Measurements from ENCODE around the gene MAPK10.

MAPK10 gene

DNA sequence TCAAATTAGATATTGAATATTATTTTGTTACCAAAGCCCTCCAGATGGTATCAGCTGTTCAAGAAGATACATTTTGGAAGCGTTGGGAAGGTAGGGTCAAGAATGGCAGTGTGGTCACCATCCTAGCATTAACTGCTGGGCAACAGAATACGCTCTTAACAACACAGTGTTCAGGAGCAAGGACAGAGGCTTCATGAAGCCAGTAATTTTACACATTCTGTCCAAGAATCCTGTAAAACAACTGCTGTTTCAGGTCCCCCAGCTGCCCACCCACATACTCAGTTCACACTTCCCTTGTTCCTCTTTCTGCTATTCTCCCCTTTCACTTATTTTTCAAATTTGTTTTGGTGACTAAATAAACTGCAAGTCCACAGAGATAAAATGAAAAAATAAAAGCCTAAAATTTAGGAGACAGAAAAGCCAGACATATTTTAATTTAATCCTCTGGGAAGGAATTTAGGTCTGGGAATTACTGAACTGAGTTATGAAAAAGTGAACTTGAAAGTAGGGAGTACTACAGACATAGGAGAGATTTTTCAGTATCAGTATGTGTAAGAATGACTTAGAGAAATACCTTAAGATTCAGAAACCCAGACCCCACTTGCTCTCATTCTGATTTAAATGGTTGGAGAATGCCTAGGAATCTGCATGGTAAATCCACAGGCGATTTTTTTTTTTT is 406.7 kb downstream of the MAPK10 start:
- peak; percentile 36 for DNase-seq (ENCODE audit: low read depth)
- no peak overlapping the region for H3K4me3 ChIP-seq (ENCODE audit: low read depth, low read length)
- TF ChIP-seq, protein P1, sequence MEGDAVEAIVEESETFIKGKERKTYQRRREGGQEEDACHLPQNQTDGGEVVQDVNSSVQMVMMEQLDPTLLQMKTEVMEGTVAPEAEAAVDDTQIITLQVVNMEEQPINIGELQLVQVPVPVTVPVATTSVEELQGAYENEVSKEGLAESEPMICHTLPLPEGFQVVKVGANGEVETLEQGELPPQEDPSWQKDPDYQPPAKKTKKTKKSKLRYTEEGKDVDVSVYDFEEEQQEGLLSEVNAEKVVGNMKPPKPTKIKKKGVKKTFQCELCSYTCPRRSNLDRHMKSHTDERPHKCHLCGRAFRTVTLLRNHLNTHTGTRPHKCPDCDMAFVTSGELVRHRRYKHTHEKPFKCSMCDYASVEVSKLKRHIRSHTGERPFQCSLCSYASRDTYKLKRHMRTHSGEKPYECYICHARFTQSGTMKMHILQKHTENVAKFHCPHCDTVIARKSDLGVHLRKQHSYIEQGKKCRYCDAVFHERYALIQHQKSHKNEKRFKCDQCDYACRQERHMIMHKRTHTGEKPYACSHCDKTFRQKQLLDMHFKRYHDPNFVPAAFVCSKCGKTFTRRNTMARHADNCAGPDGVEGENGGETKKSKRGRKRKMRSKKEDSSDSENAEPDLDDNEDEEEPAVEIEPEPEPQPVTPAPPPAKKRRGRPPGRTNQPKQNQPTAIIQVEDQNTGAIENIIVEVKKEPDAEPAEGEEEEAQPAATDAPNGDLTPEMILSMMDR (IDR thresholded peaks at IDR 0.05; ENCODE audit: insufficient read depth, low read depth, low read length, missing control alignments): no peak

DNA sequence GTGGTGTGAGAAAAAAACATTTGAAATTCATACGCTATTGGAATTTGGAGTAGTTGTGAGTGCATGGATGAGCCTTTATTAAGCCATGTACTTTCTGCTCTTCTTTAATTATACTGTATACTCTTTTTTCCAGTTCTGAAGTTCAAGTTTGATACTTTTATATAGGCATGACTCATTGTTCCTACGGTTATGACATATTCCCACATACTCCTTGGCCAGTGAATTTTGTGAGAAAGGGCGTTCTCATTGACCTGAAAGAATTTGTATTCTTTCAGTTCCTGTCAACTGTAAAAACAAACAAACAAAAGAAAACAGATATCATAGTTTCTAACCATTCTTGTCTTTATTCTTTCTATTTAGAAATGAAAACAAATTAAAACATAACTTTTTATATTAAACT is 407.3 kb downstream of the MAPK10 start:
- no peak for DNase-seq (ENCODE audit: low read depth)
- no peak overlapping the region for H3K4me3 ChIP-seq (ENCODE audit: low read depth, low read length)
- TF ChIP-seq, protein P1 (IDR thresholded peaks at IDR 0.05; ENCODE audit: insufficient read depth, low read depth, low read length, missing control alignments): no peak

DNA sequence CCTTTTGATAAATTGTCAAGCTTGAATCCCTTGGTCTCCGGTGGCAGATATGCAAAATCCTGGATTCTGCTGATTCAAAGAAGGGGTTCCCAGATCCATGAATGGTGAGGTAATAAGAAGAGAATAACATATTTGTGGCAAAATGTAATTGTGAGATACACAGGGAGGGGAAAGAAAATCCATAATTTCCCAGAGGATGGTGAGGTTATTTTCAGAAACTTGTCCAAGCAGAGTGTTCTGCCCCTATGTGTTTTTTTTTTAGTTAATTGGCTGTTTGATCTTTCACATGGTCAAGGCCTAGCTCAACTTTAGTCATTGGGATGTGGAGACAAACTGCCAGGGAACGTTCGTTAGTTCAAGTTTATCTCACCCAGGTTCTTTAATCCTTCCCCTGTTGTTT is 408.8 kb downstream of the MAPK10 start:
- DNase-seq (ENCODE audit: low read depth): no peak
- TF ChIP-seq, protein P1 (IDR thresholded peaks at IDR 0.05; ENCODE audit: insufficient read depth, low read depth, low read length, missing control alignments): no peak
- no peak overlapping the region for H3K4me3 ChIP-seq (ENCODE audit: low read depth, low read length)

DNA sequence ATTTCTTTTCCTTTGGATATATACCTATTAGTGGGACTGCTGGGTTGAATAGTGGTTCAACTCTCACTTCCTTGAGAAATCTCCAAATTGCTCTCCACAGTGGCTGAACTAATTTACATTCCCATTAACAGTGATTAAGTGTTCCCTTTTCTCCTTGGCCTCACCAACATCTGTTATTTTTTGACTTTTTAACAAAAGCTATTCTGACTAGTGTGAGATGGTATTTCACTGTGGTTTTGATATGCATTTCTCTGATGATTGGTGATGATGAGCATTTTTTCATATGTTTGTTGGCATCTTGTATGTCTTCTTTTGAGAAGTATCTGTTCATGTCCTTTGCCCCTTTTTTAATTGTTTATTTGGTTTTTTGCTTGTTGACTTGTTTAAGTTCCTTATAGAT is 413.0 kb downstream of the MAPK10 start:
- DNase-seq (ENCODE audit: low read depth): no peak
- TF ChIP-seq, protein P1 (IDR thresholded peaks at IDR 0.05; ENCODE audit: insufficient read depth, low read depth, low read length, missing control alignments): no peak
- no peak overlapping the region for H3K4me3 ChIP-seq (ENCODE audit: low read depth, low read length)

DNA sequence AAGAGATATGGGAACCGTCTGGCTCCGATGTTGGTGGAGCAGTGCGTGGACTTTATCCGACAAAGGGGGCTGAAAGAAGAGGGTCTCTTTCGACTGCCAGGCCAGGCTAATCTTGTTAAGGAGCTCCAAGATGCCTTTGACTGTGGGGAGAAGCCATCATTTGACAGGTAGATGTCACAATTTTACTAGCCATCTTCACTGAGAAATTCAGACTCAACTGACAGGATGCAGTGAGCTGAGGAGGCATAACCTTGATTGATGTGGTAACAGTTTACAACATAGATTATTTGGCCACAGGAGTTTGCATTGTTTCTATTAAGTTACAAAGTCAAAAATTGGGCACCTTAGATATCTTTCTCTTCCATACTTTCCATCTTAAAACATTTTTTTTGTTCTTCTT is 417.7 kb downstream of the MAPK10 start:
- DNase-seq (ENCODE audit: low read depth): no peak
- no peak overlapping the region for H3K4me3 ChIP-seq (ENCODE audit: low read depth, low read length)
- TF ChIP-seq, protein P1 (IDR thresholded peaks at IDR 0.05; ENCODE audit: insufficient read depth, low read depth, low read length, missing control alignments): no peak

DNA sequence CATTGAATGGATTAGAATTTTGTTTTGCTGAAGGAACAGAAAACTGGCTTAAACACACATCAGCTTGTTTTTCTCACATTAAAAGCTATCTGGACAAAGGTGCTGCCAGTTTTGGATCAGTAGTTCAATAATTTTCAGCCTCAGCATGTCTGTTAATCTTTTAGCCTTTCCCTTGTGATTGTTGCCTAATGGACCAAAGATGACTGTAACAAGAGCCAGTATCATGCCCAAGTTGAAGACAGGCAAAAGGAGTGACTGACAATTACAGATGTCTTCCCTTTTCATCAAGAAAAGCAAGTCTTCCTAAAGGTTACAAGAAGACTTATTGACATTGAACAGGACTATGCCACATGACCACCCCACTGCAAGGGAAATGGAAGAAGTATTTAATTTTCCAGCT is 419.7 kb downstream of the MAPK10 start:
- DNase-seq (ENCODE audit: low read depth): no peak
- H3K4me3 ChIP-seq (ENCODE audit: low read depth, low read length): no peak overlapping the region
- TF ChIP-seq, protein P1 (IDR thresholded peaks at IDR 0.05; ENCODE audit: insufficient read depth, low read depth, low read length, missing control alignments): no peak
